Fibroblast of gingiva (primary cell): ENCODE results near the gene CSKMT.
"Not testable (repeated sequence)": the region's sequence is repeated elsewhere in the genome, so short reads cannot be mapped to it uniquely, and the experiment has no call there.

ENCODE experiments used
- DNase-seq: peaks from one replicate; pipeline ENCODE4 v3.0.0-alpha.2; 2011; ENCODE audit warnings: low read depth

CSKMT gene

GRCh38 chr11:62665075-62665598 is at the start of gene CSKMT, which contains the start of gene C11orf98:
TSS of gene CSKMT (plus strand) at chr11:62665312. CDS start at chr11:62665880, 568 bp downstream.
TSS of gene C11orf98 (minus strand) at chr11:62665210. CDS start at chr11:62665169, 41 bp downstream.
- DNase-seq = peak; percentile 94

- no peak for DNase-seq
Measured at GRCh38 chr11:62615521-62615920, 49.6 kb upstream of the CSKMT start.

GRCh38 chr11:62616957-62617356 is 48.2 kb upstream of the CSKMT start:
- DNase-seq = not testable (repeated sequence)

GRCh38 chr11:62621027-62621566 is 44.0 kb upstream of the CSKMT start:
- DNase-seq = no peak

GRCh38 chr11:62621567-62622470 is 43.3 kb upstream of the CSKMT start, which contains the start of gene B3GAT3:
TSS of gene B3GAT3 (minus strand) at chr11:62621986. CDS start at chr11:62621947, 39 bp downstream.
- peak; percentile 99 for DNase-seq

GRCh38 chr11:62622476-62623089 is 42.5 kb upstream of the CSKMT start:
- no peak for DNase-seq

- DNase-seq = no peak
Measured at GRCh38 chr11:62627713-62628112, 37.4 kb upstream of the CSKMT start.

- no peak for DNase-seq
Measured at GRCh38 chr11:62632492-62632891, 32.6 kb upstream of the CSKMT start.

- no peak for DNase-seq
Measured at GRCh38 chr11:62644220-62644619, 20.9 kb upstream of the CSKMT start.

GRCh38 chr11:62645671-62645945 is 19.5 kb upstream of the CSKMT start:
- no peak for DNase-seq

GRCh38 chr11:62645946-62646824 is 18.9 kb upstream of the CSKMT start, which contains the start of gene GANAB:
TSS of gene GANAB (minus strand) at chr11:62646613. CDS start at chr11:62646599, 14 bp downstream.
- peak; percentile 97 for DNase-seq

- no peak for DNase-seq
Measured at GRCh38 chr11:62646825-62647608, 18.1 kb upstream of the CSKMT start.

- no peak for DNase-seq
Measured at GRCh38 chr11:62647609-62648005, 17.5 kb upstream of the CSKMT start.

GRCh38 chr11:62648185-62648966 is 16.7 kb upstream of the CSKMT start:
- no peak for DNase-seq

- no peak for DNase-seq
Measured at GRCh38 chr11:62648967-62649364, 16.1 kb upstream of the CSKMT start.

- no peak for DNase-seq
Measured at GRCh38 chr11:62649486-62649885, 15.6 kb upstream of the CSKMT start.

- not testable (repeated sequence) for DNase-seq
Measured at GRCh38 chr11:62650283-62650682, 14.8 kb upstream of the CSKMT start.

- no peak for DNase-seq
Measured at GRCh38 chr11:62652161-62653006, 12.7 kb upstream of the CSKMT start.

GRCh38 chr11:62654297-62654696 is 10.8 kb upstream of the CSKMT start:
- no peak for DNase-seq
